ENCODE results near the gene OR8S1. TPM values are rescaled to one million over a fixed set of nuclear protein-coding genes. Genes with fewer than 3 reads are reported as not detected.
"Not testable (repeated sequence)": the region's sequence is repeated elsewhere in the genome, so short reads cannot be mapped to it uniquely, and the experiment has no call there.

Gene OR8S1
- total RNA-seq, 4 donors from 2014 or later: not detected

GRCh38 chr12:48545833-48546469, 20.5 kb downstream of the OR8S1 start:
- no peaks in the 10 kb centered on the region for H3K27me3 ChIP-seq
- H3K36me3 ChIP-seq: no peaks in the 10 kb centered on the region
- no peaks in the 10 kb centered on the region for H3K9me3 ChIP-seq
- in situ Hi-C loops (cut with MboI; ENCODE audit: low pct_ligation_motif_present in 1 of 4, low pct_unique_long_range_greater_than_20kb in 1 of 4, low sequenced_read_pairs in 3 of 4): no loop called here
- H3K4me3 ChIP-seq: no peak overlapping the region
- H3K4me1 ChIP-seq: no peaks in the 10 kb centered on the region
- TF ChIP-seq EP300 (IDR thresholded peaks at IDR 0.05; ENCODE audit: low read depth) (no peak), POLR2AphosphoS5 (IDR thresholded peaks at IDR 0.05) (no peak), CTCF (IDR thresholded peaks at IDR 0.05) (no peak), POLR2A (IDR thresholded peaks at IDR 0.05) (no peak)
- 29 to 62% methylated on average over 1 to 4 of the region's 4 CpGs for WGBS, 2 donors (ENCODE audit: low coverage in 1 of 2)
- no peak overlapping the region for H3K27ac ChIP-seq
- intact Hi-C loops (cut with DNase I; ENCODE audit: low total_unique reads): no loop called here
- DNase-seq: no peak

GRCh38 chr12:48547012-48547411, 21.6 kb downstream of the OR8S1 start:
- DNase-seq; H3K27ac ChIP-seq; H3K9me3 ChIP-seq; H3K27me3 ChIP-seq; intact Hi-C loops (cut with DNase I; ENCODE audit: low total_unique reads); H3K4me3 ChIP-seq; H3K36me3 ChIP-seq; in situ Hi-C loops (cut with MboI; ENCODE audit: low pct_ligation_motif_present in 1 of 4, low pct_unique_long_range_greater_than_20kb in 1 of 4, low sequenced_read_pairs in 3 of 4); H3K4me1 ChIP-seq: not testable (repeated sequence)
- 83% methylated on average over 3 of the region's 3 CpGs; no CpG with 5 or more reads in 1 of the 2 donors for WGBS, 2 donors (ENCODE audit: low coverage in 1 of 2)

- 88 to 93% methylated on average over 3 to 12 of the region's 13 CpGs for WGBS, 2 donors (ENCODE audit: low coverage in 1 of 2)
- H3K4me1 ChIP-seq; H3K27ac ChIP-seq; H3K36me3 ChIP-seq; intact Hi-C loops (cut with DNase I; ENCODE audit: low total_unique reads); H3K4me3 ChIP-seq; H3K9me3 ChIP-seq; DNase-seq; in situ Hi-C loops (cut with MboI; ENCODE audit: low pct_ligation_motif_present in 1 of 4, low pct_unique_long_range_greater_than_20kb in 1 of 4, low sequenced_read_pairs in 3 of 4); H3K27me3 ChIP-seq: not testable (repeated sequence)
Measured at GRCh38 chr12:48551636-48552035, 26.2 kb downstream of the OR8S1 start.

- H3K4me3 ChIP-seq; H3K36me3 ChIP-seq; H3K27ac ChIP-seq; H3K4me1 ChIP-seq; in situ Hi-C loops (cut with MboI; ENCODE audit: low pct_ligation_motif_present in 1 of 4, low pct_unique_long_range_greater_than_20kb in 1 of 4, low sequenced_read_pairs in 3 of 4); H3K27me3 ChIP-seq; intact Hi-C loops (cut with DNase I; ENCODE audit: low total_unique reads); H3K9me3 ChIP-seq: not testable (repeated sequence)
- WGBS, 2 donors (ENCODE audit: low coverage in 1 of 2): 32% methylated on average over 11 of the region's 11 CpGs; no CpG with 5 or more reads in 1 of the 2 donors
- peak; percentile 9 for DNase-seq
Measured at GRCh38 chr12:48553666-48554343, 28.4 kb downstream of the OR8S1 start.

GRCh38 chr12:48556631-48557030, 31.2 kb downstream of the OR8S1 start:
- Histone ChIP-seq H3K27ac (no peak overlapping the region), H3K4me1 (no peaks in the 10 kb centered on the region), H3K36me3 (no peaks in the 10 kb centered on the region), H3K4me3 (no peak overlapping the region), H3K9me3 (no peaks in the 10 kb centered on the region), H3K27me3 (no peaks in the 10 kb centered on the region)
- TF ChIP-seq POLR2A (IDR thresholded peaks at IDR 0.05): no peak
- TF ChIP-seq POLR2AphosphoS5 (IDR thresholded peaks at IDR 0.05): no peak
- TF ChIP-seq CTCF (IDR thresholded peaks at IDR 0.05): no peak
- no peak for DNase-seq
- in situ Hi-C loops (cut with MboI; ENCODE audit: low pct_ligation_motif_present in 1 of 4, low pct_unique_long_range_greater_than_20kb in 1 of 4, low sequenced_read_pairs in 3 of 4) (no loop called here), intact Hi-C loops (cut with DNase I; ENCODE audit: low total_unique reads) (no loop called here)
- 40 to 78% methylated on average over 1 to 6 of the region's 6 CpGs for WGBS, 2 donors (ENCODE audit: low coverage in 1 of 2)

Data from transverse colon (tissue), 4 donors.